Right kidney (tissue), 1 donor: ENCODE data around the gene PIP5K1C.

Experiments
- DNase-seq: peaks from one replicate; pipeline ENCODE4 v3.0.0-alpha.2; 2016

Gene PIP5K1C

GRCh38 chr19:3610745-3611717 is 89.2 kb downstream of the PIP5K1C start:
- no peak for DNase-seq

GRCh38 chr19:3609779-3610719 is 90.2 kb downstream of the PIP5K1C start:
- DNase-seq: no peak

GRCh38 chr19:3608750-3609322 is 91.4 kb downstream of the PIP5K1C start:
- no peak for DNase-seq

GRCh38 chr19:3608079-3608641 is 92.1 kb downstream of the PIP5K1C start:
- DNase-seq: no peak

GRCh38 chr19:3607303-3608078 is 92.8 kb downstream of the PIP5K1C start:
- no peak for DNase-seq

- DNase-seq: peak; percentile 59
Measured at GRCh38 chr19:3606690-3607289, 93.5 kb downstream of the PIP5K1C start, which contains the start of gene TBXA2R. TBXA2R (minus strand) TSS chr19:3606875; CDS start chr19:3600634, 6,241 bp downstream.

GRCh38 chr19:3606174-3606689 is 94.0 kb downstream of the PIP5K1C start:
- no peak for DNase-seq

- no peak for DNase-seq
Measured at GRCh38 chr19:3605770-3606169, 94.5 kb downstream of the PIP5K1C start.

- DNase-seq: no peak
Measured at GRCh38 chr19:3605361-3605760, 94.9 kb downstream of the PIP5K1C start.

GRCh38 chr19:3604987-3605343 is 95.3 kb downstream of the PIP5K1C start:
- DNase-seq: no peak

GRCh38 chr19:3604227-3604986 is 95.9 kb downstream of the PIP5K1C start:
- DNase-seq: no peak

GRCh38 chr19:3603121-3603811 is 97.0 kb downstream of the PIP5K1C start:
- DNase-seq: peak; percentile 66

GRCh38 chr19:3601021-3601420 is 99.2 kb downstream of the PIP5K1C start:
- DNase-seq: no peak

GRCh38 chr19:3599776-3600187 is 100.5 kb downstream of the PIP5K1C start:
- no peak for DNase-seq

- no peak for DNase-seq
Measured at GRCh38 chr19:3595521-3596061, 104.7 kb downstream of the PIP5K1C start.

GRCh38 chr19:3593156-3593555 is 107.1 kb downstream of the PIP5K1C start:
- DNase-seq: no peak

- no peak for DNase-seq
Measured at GRCh38 chr19:3591876-3592613, 108.2 kb downstream of the PIP5K1C start.

GRCh38 chr19:3590991-3591659 is 109.1 kb downstream of the PIP5K1C start:
- DNase-seq: no peak
